Keratinocyte (primary cell): ENCODE measurements around the gene HELZ. TPM values are rescaled to one million over a fixed set of nuclear protein-coding genes. Genes with fewer than 3 reads are reported as not detected.

Source experiments
- DNase-seq: peaks from one replicate; pipeline ENCODE4 v3.0.0-alpha.2; 2011; ENCODE audit warnings: low read depth, missing footprints, low spot score
- FAIRE-seq: peaks from 2 replicates; lab custom pipeline; 2011; peaks lifted over from hg19 to GRCh38; lab: Jason Lieb, UNC
- H2AFZ ChIP-seq: 2 replicates; pipeline ENCODE4 v1.6.0; 2012; ENCODE audit warnings: low read length, control low read depth, inconsistent platforms; ENCODE audit not compliant: control insufficient read depth
- H3K27ac ChIP-seq: 2 replicates; pipeline ENCODE4 v1.5.1; 2011; ENCODE audit warnings: low read length; ENCODE audit not compliant: control insufficient read depth, insufficient read depth
- H3K27me3 ChIP-seq: 3 replicates; pipeline ENCODE4 v1.6.0; 2011; ENCODE audit warnings: low read length; ENCODE audit not compliant: control insufficient read depth, insufficient read depth; ENCODE audit errors: extremely low read depth
- H3K36me3 ChIP-seq, 2 experiments: 2 replicates in 1 of 2; 3 replicates in 1 of 2; pipeline ENCODE4 v1.5.1; 2011; ENCODE audit warnings: low read length in 2 of 2, mild to moderate bottlenecking in 1 of 2; ENCODE audit not compliant: control insufficient read depth in 2 of 2, insufficient read depth in 2 of 2; ENCODE audit errors: extremely low read depth in 1 of 2
- H3K4me1 ChIP-seq: 3 replicates; pipeline ENCODE4 v1.5.1; 2011; ENCODE audit warnings: low read length; ENCODE audit not compliant: control insufficient read depth, insufficient read depth; ENCODE audit errors: extremely low read depth
- H3K4me2 ChIP-seq: 3 replicates; pipeline ENCODE4 v1.6.0; 2011; ENCODE audit warnings: low read depth, low read length; ENCODE audit not compliant: control insufficient read depth, insufficient read depth; ENCODE audit errors: extremely low read depth
- H3K4me3 ChIP-seq, 3 experiments: fragments of 200-600 bp in 1 of 3; sonication (generic) in 1 of 3; 2 replicates in 2 of 3; 3 replicates in 1 of 3; pipeline ENCODE4 v1.5.1; 2011 to 2016; ENCODE audit warnings: low read length in 3 of 3, mild to moderate bottlenecking in 3 of 3, control low read depth in 2 of 3, inconsistent platforms in 1 of 3, low read depth in 1 of 3, mixed read lengths in 1 of 3, mixed run types in 1 of 3, moderate library complexity in 1 of 3; ENCODE audit not compliant: control insufficient read depth in 2 of 3, insufficient read depth in 2 of 3; ENCODE audit errors: extremely low read depth in 1 of 3
- H3K79me2 ChIP-seq: 2 replicates; pipeline ENCODE4 v1.6.0; 2012; ENCODE audit warnings: low read length; ENCODE audit not compliant: control insufficient read depth, insufficient read depth
- H3K9ac ChIP-seq: 3 replicates; pipeline ENCODE4 v1.6.0; 2011; ENCODE audit warnings: low read length; ENCODE audit not compliant: control insufficient read depth, insufficient read depth; ENCODE audit errors: extremely low read depth
- H3K9me1 ChIP-seq: 3 replicates; pipeline ENCODE4 v1.6.0; 2011; ENCODE audit warnings: low read length; ENCODE audit not compliant: control insufficient read depth, insufficient read depth; ENCODE audit errors: extremely low read depth
- H3K9me3 ChIP-seq: 2 replicates; pipeline ENCODE4 v1.5.1; 2012; ENCODE audit warnings: low read depth, low read length; ENCODE audit not compliant: control insufficient read depth
- H4K20me1 ChIP-seq: 3 replicates; pipeline ENCODE4 v1.6.0; 2011; ENCODE audit warnings: low read length; ENCODE audit not compliant: control insufficient read depth, insufficient read depth; ENCODE audit errors: extremely low read depth
- EZH2 ChIP-seq: IDR thresholded peaks from one replicate; pipeline ENCODE4 v1.6.1; 2012; ENCODE audit warnings: inconsistent platforms, mild to moderate bottlenecking, low read length, moderate library complexity
- dilution Hi-C: fragments of 300-500 bp; cut with MboI; formaldehyde crosslinking; loops from one replicate; pipeline ENCODE4 v1.7.0; 2020; ENCODE audit warnings: low sequenced_read_pairs; ENCODE audit not compliant: extremely low pct_ligation_motif_present
- polyA plus RNA-seq, 5 experiments: library from polyadenylated mRNA; depleted of rRNA in 3 of 5; stranded (reverse) in 3 of 5; stranded (forward) in 1 of 5; unstranded in 1 of 5; fragments of >200 nt; gene quantifications; 1 replicate in 1 of 5; 2 replicates in 3 of 5; 3 replicates in 1 of 5; pipeline versions ENCODE4 v1.2.1 to v1.2.3, GENCODE V29; 2011 to 2012; ENCODE audit warnings: missing spikeins in 2 of 5, low read depth in 1 of 5, low replicate concordance in 1 of 5
- TF ChIP-seq, protein P1 (sequence below), 3 experiments: IDR thresholded peaks in 1 of 3; conservative IDR thresholded peaks in 1 of 3; optimal IDR thresholded peaks in 1 of 3; 2 replicates in 2 of 3; 3 replicates in 1 of 3; pipeline versions ENCODE3 to v1.5.1; 2011; ENCODE audit warnings: low read length in 3 of 3, mild to moderate bottlenecking in 3 of 3, moderate library complexity in 2 of 3, control low read depth in 1 of 3, inconsistent platforms in 1 of 3; ENCODE audit not compliant: insufficient read depth in 2 of 3; ENCODE audit errors: extremely low read depth in 1 of 3

HELZ gene
- polyA plus RNA-seq, 1 donor (not counting 4 experiments of a cell fraction or from before 2014, with no cell fraction given): 18.2 TPM

DNA sequence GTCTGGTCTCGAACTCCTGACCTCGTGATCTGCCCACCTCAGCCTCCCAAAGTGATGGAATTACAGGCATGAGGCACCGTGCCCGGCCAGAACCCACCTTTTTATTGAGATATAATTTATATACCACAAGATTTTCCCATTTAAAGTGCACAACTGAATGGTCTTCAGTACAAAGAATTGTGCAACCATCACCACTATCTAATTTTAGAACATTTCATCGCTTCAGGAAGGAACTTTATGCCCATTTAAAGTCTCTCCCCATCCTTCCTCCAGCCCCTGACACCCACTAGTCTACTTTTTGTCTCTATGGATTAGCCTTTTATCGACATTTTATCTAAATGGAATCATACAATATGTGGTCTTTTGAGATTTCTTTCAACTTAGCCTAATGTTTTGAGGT lies 25.4 kb upstream of the HELZ start:
- H3K79me2 ChIP-seq: no peaks in the 10 kb centered on the region
- no peak overlapping the region for H3K27ac ChIP-seq
- no peak overlapping the region for H3K9ac ChIP-seq
- no peaks in the 10 kb centered on the region for H3K9me3 ChIP-seq
- no peaks in the 10 kb centered on the region for H3K27me3 ChIP-seq
- FAIRE-seq (no peak), DNase-seq (no peak)
- no peaks in the 10 kb centered on the region for H3K4me1 ChIP-seq
- H3K36me3 ChIP-seq: no peaks in the 10 kb centered on the region
- TF ChIP-seq, protein P1, sequence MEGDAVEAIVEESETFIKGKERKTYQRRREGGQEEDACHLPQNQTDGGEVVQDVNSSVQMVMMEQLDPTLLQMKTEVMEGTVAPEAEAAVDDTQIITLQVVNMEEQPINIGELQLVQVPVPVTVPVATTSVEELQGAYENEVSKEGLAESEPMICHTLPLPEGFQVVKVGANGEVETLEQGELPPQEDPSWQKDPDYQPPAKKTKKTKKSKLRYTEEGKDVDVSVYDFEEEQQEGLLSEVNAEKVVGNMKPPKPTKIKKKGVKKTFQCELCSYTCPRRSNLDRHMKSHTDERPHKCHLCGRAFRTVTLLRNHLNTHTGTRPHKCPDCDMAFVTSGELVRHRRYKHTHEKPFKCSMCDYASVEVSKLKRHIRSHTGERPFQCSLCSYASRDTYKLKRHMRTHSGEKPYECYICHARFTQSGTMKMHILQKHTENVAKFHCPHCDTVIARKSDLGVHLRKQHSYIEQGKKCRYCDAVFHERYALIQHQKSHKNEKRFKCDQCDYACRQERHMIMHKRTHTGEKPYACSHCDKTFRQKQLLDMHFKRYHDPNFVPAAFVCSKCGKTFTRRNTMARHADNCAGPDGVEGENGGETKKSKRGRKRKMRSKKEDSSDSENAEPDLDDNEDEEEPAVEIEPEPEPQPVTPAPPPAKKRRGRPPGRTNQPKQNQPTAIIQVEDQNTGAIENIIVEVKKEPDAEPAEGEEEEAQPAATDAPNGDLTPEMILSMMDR (optimal IDR thresholded peaks at IDR 0.05 in 1 of 3, IDR thresholded peaks at IDR 0.05 in 1 of 3, conservative IDR thresholded peaks at IDR 0.05 in 1 of 3; ENCODE audit: extremely low read depth in 1 of 3, insufficient read depth in 2 of 3, low read length in 3 of 3): no peak
- TF ChIP-seq EZH2: no peak
- no peak overlapping the region for H3K4me2 ChIP-seq
- H4K20me1 ChIP-seq: no peaks in the 10 kb centered on the region
- dilution Hi-C loops: no loop called here
- H3K4me3 ChIP-seq: no peak overlapping the region
- H2AFZ ChIP-seq: no peak overlapping the region
- no peaks in the 10 kb centered on the region for H3K9me1 ChIP-seq

- H3K4me3 ChIP-seq: no peak overlapping the region
- H4K20me1 ChIP-seq: no peaks in the 10 kb centered on the region
- no peak for FAIRE-seq
- no peaks in the 10 kb centered on the region for H3K9me1 ChIP-seq
- dilution Hi-C loops: no loop called here
- no peaks in the 10 kb centered on the region for H3K36me3 ChIP-seq
- no peak overlapping the region for H3K4me2 ChIP-seq
- H2AFZ ChIP-seq: no peak overlapping the region
- H3K79me2 ChIP-seq: no peaks in the 10 kb centered on the region
- TF ChIP-seq EZH2: no peak
- TF ChIP-seq, protein P1 (optimal IDR thresholded peaks at IDR 0.05 in 1 of 3, IDR thresholded peaks at IDR 0.05 in 1 of 3, conservative IDR thresholded peaks at IDR 0.05 in 1 of 3; ENCODE audit: extremely low read depth in 1 of 3, insufficient read depth in 2 of 3, low read length in 3 of 3): no peak
- no peak overlapping the region for H3K9ac ChIP-seq
- H3K4me1 ChIP-seq: no peaks in the 10 kb centered on the region
- no peak for DNase-seq
- H3K27me3 ChIP-seq: no peaks in the 10 kb centered on the region
- no peak overlapping the region for H3K27ac ChIP-seq
- no peaks in the 10 kb centered on the region for H3K9me3 ChIP-seq
These were observed 21.5 kb upstream of the HELZ start for GRCh38 chr17:67266496-67266895.
